Measurements from ENCODE around the gene CNN1.
"Not testable (repeated sequence)": the region's sequence is repeated elsewhere in the genome, so short reads cannot be mapped to it uniquely, and the experiment has no call there.

CNN1 gene

DNA sequence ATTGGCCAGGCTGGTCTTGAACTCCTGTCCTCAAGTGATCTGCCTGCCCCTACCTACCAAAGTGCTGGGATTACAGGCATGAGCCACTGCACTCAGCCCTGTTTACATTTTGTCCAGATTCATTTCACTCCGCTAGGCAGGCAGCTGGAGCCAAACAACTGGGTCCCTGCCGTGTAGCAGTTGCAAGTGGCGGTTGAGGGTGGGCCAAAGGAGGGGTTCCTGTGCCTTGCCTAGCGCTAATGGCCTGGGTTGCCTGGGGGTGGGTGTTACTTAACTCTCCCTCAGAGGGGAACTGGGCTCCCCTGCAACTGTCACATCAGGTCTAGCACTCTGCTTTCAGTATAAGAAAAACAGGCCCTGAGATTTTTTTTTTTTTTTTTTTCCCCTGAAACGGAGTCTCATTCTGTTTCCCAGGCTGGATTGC, 31.4 kb downstream of the CNN1 start:
- no peak for DNase-seq

DNA sequence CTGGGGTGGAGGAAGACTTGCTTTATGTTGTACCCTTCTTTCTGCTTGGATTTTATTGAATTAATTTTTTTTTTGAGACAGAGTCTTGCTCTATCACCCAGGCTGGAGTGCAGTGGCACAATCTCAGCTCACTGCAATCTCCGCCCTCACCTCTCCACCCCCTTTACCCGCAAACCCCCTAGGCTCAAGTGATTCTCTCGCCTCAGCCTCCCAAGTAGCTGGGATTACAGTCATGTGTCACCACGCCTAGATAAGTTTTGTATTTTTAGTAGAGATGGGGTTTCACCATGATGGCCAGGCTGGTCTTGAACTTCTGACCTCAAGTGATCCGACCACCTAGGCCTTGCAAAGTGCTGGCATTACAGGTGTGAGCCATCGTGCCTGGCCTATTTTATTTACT, 34.7 kb downstream of the CNN1 start:
- DNase-seq, result not testable (repeated sequence)

DNA sequence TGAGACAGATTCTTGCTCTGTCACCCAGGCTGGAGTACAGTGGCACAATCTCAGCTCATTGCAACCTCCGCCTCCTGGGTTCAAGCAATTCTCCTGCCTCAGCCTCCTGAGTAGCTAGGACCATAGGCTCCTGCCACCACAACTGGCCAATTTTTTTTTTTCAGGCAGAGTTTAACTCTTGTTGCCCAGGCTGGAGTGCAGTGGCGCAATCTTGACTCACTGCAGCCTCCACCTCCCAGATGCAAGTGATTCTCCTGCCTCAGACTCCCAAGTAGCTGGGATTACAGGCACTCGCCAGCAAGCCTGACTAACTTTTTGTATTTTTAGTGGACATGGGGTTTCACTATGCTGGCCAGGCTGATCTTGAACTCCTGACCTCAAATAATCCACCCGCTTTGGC, 35.1 kb downstream of the CNN1 start:
- not testable (repeated sequence) for DNase-seq

DNA sequence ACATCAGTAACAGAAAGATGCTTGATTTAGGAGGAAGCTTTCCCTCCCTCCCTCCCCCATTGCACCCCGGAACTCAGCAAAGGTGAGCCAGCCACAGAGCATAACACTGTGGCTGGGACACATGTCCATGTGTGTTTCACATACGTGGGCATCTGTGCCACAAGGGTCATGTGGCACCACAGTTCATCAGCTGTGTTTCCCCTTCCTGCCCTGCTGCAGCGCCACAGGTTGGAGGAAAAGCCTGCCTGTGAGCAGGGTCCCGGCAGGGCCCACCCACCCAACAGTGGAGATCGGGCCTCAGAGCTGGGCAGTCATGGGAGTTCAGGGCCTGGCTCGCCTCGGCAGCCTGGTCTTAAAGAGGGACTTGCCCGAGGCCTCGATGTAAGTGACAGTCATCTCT, 36.0 kb downstream of the CNN1 start:
- DNase-seq, result no peak

DNA sequence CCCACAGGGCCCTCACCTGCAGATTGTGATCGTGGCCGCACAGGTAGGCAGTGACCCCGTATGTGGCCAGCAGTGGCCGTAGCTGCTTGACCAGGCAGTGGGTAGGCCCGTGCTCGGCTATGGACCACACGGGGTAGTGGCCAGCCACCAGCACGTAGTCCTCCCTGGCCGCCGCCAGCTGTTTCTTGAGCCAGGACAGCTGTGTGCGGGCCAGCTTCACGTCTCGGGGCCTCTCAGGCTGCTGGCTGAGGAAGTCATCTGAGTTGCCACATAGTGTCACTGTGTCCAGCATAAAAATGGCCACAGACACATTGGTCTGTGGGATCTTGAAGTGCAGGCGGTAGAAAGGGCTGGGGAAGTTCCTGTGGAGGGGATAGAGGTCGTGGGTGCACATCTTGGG, 37.6 kb downstream of the CNN1 start:
- DNase-seq, result no peak

DNA sequence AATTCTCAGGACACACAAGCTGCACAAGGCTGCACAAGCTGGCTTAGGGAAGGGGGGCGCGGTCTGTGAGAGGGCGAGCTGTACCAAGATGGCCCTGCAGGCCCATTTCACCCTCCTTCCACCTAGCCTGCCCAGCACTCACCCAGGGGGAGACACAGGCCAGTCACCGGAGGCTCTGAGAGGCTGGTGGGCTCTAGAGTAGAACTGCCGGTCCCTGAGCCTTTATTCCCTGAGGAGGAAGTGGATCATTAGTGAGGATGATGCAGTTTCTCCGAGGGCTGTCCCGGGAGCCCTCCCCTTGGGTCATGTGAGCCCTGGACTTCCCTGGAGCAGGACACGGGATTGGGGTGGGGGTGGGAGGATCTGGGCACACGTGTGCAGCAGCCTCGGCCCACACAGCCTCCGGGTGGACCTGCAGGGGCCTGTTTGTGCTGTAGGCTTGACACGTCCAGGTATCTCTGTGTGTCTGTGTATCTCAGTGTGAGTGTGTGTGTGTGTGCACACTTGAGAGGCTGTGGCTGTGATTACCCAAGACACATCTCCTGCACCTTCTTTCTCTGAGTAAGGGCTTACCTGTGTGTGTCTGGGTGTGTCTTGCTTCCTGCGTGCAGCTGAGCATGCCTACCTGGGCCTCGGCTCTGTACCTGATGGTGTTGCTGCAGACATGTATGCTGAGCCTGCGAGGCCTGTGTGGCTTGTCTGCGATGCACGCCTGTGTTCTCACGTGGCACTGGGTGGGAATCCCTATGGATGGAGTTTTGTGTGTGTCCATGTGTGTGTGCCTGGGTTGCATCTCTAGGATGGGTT, 39.0 kb downstream of the CNN1 start, which contains the start of gene ACP5:
Gene ACP5 (minus strand): TSS at position 195 of the 807 bp plus-strand sequence. CDS start 328 bp downstream, outside the sequence.
- DNase-seq, result no peak

DNA sequence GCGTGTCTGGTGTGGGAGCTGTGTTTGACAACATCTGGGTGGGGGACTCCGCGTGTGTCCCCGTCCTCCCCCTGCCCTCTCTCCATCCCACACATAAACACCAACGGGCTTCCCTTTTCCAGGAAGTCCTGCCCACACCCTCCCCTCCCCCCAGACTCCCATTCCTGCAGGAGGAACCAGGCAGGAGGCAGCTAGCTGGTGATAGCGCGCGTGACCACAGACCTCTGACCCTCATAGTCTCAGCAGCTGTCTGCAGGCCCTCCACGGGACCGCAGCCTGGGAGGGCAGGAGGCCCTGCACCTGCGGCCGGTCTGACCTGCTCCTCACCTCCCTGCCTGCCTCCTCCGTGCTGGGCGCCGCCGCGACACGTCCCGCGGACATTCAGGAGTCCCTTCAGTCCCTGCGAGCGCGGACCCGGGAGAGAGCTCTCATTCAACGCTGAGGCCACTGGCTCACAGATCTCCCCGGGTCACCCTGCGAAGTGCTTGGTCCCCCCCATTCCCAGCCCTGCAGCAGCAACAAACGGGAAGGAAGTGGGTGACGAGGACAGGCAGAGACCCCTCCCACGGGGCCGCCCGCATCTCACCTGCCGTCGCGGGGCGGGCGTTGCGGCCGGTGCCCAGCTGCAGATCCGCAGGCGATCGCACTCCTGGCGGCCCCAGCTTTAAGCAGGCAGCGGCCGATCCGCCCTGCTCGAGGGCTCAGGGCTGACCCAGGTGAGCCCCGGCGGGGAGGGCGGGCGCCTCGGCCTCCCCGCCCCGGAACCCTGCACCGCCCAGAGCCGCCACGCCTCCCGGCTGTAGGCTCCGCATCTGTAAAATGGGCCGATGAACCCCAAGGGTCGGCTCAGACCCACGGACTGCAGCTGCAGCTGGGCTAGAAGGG, 39.8 kb downstream of the CNN1 start:
- DNase-seq, result peak; percentile 19

DNA sequence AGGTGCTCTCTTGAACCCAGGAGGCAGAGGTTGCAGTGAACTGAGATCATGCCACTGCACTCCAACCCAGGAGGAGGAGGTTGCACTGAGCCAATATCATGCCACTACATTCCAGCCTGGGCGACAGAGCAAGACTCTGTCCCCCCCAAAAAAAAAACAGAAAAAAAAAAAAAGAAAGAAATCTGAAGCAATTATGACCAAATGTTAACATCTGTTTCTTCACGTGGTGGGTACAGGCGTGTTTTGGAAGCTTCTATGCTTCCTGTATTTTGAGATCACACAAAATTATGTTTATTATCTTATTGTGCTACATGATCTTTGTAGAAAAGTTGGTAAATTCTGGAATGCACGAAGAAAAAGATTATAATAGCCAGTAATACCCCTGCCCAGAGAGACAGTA, 41.5 kb downstream of the CNN1 start:
- DNase-seq, result no peak

DNA sequence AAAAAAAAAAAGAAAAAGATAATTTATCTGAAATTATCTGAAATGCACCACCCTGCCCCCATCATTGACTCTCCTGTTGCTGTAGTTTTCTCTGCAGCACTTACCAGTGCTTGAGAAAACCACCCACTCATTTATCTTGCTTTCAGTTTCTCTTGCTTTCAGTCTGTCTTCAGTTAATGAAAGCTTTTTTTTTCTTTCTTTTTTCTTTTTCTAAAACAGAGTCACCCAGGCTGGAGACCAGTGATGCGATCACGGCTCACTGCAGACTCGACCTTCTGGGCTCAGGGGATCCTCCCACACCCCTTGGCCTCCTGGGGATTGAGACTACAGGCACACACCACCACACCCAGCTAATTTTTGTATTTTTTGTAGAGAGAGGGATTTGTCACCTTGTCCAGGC, 43.1 kb downstream of the CNN1 start:
- DNase-seq, result peak; percentile 68

DNA sequence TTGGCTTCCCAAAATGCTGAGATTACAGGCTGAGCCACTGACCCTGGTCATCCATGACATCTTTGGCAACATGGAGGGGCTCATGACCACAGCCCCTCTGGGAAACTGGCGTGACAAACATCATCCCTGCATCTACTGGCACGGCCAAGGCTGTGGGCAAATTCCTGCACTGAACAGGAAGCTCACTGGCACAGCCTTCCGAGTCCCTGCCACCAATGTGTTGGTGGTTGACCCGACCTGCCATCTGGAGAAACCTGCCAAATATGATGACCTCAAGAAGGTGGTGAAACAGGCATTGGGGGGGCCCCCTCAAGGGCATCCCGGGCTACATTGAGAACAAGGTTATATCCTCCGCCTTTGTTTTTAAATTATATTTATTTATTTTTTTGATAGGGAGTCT, 47.7 kb downstream of the CNN1 start:
- DNase-seq, result no peak

DNA sequence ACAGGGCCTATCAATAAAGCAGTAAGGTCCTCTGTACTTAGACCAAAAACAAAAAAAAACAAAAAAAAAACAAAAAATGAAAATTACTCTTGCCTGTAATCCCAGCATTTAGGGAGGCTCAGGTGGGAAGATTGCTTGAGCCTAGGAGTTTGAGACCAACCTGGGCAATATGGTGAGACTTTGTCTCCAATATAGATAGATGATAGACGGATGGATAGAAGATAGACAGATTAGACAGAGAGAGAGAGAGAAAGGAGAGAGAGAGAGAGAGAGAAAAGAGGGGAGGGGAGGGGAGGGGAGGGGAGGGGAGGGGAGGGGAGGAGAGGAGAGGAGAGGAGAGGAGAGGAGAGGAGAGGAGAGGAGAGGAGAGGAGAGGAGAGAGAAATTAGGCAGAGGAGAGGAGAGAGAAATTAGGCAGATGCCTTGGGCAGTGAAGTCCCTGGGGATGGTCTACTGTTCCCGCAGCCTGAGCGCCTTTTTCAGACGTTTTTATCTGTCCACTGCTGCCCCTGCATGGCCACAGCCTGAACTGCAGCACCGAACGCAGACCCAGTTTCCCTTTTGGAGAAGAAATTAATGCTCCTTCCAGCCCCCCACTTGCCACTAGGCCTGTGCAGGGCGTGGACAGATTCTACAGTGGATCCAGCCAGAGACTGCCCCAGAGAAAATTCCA, 48.8 kb downstream of the CNN1 start:
- peak; percentile 78 for DNase-seq

DNA sequence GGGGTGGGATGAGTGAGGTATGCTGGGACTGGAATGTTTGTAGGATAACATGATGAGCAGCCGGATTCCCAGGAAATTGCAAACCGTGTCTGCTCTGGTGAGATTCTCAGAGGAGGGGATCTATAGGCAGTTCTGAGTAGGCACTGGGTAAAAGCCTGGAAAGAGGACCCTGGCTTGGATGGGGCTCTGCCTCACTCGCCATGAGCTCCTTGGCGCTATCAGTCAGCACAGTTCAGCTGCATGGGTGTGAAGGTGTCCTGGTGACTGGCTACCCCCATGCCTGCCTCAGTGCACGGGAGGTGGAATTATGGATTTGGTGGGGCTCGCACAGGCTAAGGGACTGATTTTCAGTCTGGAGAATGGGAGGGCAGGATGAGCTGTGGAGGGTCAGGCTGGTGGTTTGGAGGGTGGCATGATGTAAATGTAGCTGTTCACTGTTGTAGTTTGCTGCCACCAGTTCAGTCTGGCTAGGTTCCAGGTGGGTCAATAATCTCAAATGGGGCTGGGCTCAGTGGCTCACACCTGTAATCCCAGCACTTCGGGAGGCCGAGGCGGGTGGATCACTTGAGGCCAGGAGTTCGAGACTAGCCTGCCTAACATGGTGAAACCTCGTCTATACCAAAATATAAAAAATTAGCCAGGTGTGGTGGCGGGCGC, 49.5 kb downstream of the CNN1 start:
- no peak for DNase-seq

DNA sequence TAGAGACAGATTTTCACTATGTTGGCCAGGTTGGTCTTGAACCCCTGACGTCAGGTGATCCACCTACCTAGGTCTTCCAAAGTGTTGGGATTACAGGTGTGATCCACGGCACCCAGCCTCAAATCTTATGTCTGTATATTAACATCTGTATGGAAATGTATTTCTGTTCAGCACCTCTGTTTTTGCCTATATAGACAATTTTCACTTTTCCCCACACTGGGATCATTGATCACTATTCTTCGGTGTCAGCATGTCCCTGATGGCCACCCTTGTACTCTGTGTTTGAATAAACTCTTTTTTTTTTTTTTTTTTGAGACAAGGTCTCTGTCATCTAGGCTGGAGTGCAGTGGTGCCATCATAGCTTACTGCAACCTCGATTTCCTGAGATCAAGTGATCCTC, 55.4 kb downstream of the CNN1 start:
- DNase-seq, result no peak

DNA sequence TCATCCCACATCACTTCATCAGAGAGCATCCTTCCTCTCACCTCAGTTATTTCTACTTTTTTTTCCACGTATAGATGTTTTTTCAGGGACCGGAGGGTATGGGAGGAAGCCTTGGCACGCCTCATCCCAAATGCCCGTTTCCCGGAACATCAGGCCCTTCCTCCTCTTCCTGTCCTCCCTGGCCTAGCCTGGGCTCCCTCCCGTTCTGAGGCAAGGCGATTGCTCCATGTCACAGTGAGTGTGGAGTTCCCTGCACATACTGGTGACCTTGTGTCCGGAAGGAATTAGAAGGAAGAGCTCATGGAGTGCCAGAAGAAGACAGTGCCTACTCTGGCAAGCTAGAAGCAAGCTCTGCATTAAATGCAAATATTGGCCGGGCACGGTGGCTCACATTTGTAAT, 57.5 kb downstream of the CNN1 start:
- DNase-seq, result no peak

DNA sequence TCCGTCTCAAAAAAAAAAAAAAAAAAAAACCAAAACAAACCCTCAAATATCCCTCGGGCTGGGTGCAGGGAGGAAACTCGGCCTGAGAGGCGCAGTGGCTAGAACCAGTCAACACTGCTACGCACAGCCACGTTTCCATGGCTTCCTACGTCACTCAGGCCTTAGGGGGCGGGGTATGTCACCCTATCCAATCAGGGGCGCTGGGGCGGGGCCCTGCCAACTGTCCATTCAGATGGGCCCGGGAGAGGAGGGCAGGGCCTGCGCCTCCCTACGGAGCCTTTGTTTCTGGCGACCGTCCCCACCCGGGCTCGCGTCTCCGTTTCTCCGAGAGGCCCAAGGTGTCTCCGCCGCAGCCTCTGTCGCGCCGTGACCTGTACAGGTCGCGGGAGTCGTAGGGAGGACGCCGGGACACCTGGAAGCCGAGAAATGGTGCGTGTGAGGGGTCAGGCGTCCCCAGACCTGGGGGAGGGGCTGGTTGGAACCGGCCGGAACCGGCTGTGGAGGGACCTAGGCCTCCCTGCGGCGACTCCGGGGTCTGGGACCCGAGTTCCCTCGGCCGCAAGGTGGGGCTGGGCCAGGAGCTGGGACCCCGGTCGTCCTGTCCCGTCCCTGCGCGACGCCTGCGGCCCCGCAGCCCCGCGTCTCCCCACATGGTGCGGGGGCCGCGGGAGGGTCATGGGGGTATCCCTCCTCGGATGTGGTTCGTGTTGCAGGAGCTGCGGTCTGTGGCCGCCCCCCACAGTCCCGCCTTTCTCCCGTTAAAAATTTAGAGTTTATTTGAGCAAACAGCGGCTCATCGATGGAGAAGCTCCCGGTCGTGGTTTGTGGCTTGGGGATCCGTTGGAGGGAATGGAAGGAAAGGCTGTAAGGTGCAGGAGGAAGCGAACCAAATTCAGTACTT, 58.8 kb downstream of the CNN1 start, which contains the start of gene ZNF627:
Gene ZNF627 (plus strand): TSS at position 282 of the 901 bp plus-strand sequence. CDS start 145 bp downstream, at position 427.
- DNase-seq, result peak; percentile 98

DNA sequence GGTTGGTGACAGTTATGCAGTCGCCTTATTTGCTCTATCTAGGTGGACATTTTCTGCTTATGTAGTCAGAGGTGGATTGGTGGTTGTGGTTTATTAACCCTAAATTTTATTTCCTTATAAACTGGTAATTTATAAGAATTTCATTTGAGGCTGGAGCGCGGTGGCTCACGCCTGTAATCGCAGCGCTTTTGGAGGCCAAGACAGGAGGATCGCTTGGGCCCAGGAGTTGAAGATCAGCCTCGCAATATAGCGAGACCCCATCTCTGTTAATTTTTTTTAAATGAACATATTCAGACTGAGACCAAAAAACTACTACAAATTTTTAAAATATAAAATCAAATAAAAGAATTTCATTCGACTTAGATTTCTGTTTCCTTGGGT, 59.4 kb downstream of the CNN1 start:
- DNase-seq, result no peak

DNA sequence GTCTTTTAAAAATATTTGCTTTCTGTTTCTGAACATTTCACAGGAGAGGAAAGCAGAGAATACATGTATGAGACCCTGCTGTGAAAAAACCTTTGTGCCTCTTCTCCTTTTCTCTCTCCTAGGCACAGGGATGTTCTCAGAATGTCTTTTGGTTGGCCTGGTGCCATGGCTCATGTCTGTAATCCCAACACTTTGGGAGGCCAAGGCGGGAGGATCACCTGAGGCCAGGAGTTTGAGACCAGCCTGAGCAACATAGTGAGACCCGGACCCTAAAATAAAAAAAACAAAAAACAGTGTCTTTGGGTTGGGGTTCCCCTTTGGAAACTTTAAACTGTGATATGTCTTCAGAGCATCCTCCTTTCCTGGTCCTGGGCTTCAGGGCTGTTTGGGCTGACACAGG, 60.1 kb downstream of the CNN1 start:
- DNase-seq, result no peak

DNA sequence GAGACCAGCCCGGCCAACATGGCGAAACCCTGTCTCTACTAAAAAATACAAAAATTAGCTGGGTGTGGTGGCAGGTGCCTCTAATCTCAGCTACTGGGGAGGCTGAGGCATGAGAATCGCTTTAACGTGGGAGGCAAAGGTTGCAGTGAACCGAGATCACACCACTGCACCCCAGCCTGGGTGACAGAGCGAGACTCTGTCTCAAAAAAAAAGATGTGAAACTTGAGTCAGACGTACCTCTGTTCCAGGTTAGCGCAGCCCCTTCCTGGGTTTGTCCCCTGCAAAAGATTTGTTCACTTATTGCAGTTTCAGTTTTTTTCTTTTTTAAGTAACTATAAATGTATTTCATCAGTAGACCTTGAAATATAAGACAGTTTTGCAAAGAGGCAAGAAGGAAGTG, 61.1 kb downstream of the CNN1 start:
- peak; percentile 11 for DNase-seq
